RWPE1 (cell line): ENCODE results near the gene CAV1.

ENCODE experiments used
- CTCF ChIA-PET: fragments of 350-600 bp; sonication (Branson Sonifier 250); formaldehyde crosslinking; extraction: SDS; loops from one replicate; lab custom pipeline; 2021; lab: Yijun Ruan, JAX
- POLR2A ChIA-PET: fragments of 400-600 bp; formaldehyde crosslinking; extraction: SDS; loops from one replicate; lab custom pipeline; 2020; ENCODE audit warnings: antibody characterized with exemption; ENCODE audit not compliant: low non-redundant PET; lab: Yijun Ruan, JAX
- DNase-seq: peaks from one replicate; pipeline ENCODE4 v3.0.0; 2012; ENCODE audit warnings: low spot score
- H3K27ac ChIP-seq: fragments of 450-650 bp; 2 replicates; pipeline ENCODE4 v1.5.1; 2017
- CTCF ChIP-seq: fragments of 450-650 bp; conservative IDR thresholded peaks from 2 replicates; pipeline ENCODE4 v1.5.1; 2017; ENCODE audit warnings: low read depth, mild to moderate bottlenecking

Gene CAV1

GRCh38 chr7:116571552-116571951 lies 46.7 kb downstream of the CAV1 start:
- TF ChIP-seq CTCF, result no peak
- H3K27ac ChIP-seq, result no peak overlapping the region
- ChIA-PET CTCF (interaction anchor here (0.5 to 1.0 kb wide), 3 partner anchors 21 to 210 kb away, joined by 3 to 4 read pairs (median 3); no protein-coding TSS in a partner anchor), POLR2A (no interaction called here)
- DNase-seq, result peak; percentile 30

- no peak for TF ChIP-seq CTCF
- ChIA-PET POLR2A (no interaction called here), CTCF (interaction anchor here (0.5 to 1.0 kb wide), 4 partner anchors 11 to 1326 kb away, joined by 3 to 4 read pairs (median 3); no protein-coding TSS in a partner anchor)
- DNase-seq, result no peak
- no peak overlapping the region for H3K27ac ChIP-seq
Measured at GRCh38 chr7:116572036-116572435, 47.2 kb downstream of the CAV1 start.

- CTCF ChIA-PET, result interaction anchor here (0.9 kb wide), 1 partner anchor 13 kb away, joined by 3 read pairs; no protein-coding TSS in a partner anchor
- POLR2A ChIA-PET, result no interaction called here
- no peak for TF ChIP-seq CTCF
- DNase-seq, result no peak
- no peak overlapping the region for H3K27ac ChIP-seq
Measured at GRCh38 chr7:116573541-116573940, 48.7 kb downstream of the CAV1 start.

- POLR2A ChIA-PET, result no interaction called here
- TF ChIP-seq CTCF, result no peak
- no peak overlapping the region for H3K27ac ChIP-seq
- CTCF ChIA-PET, result interaction anchor here (0.6 to 0.9 kb wide), 2 partner anchors 13 to 727 kb away, joined by 3 read pairs; no protein-coding TSS in a partner anchor
- DNase-seq, result no peak
Measured at GRCh38 chr7:116574025-116574822, 49.4 kb downstream of the CAV1 start.

- TF ChIP-seq CTCF, result no peak
- CTCF ChIA-PET, result no interaction called here
- POLR2A ChIA-PET, result no interaction called here
- no peak for DNase-seq
- no peak overlapping the region for H3K27ac ChIP-seq
Measured at GRCh38 chr7:116575853-116576252, 51.0 kb downstream of the CAV1 start.

- peak; percentile 74 for DNase-seq
- H3K27ac ChIP-seq, result peak overlapping the region; percentile 83
- CTCF ChIA-PET, result no interaction called here
- POLR2A ChIA-PET, result no interaction called here
- no peak for TF ChIP-seq CTCF
Measured at GRCh38 chr7:116576350-116577319, 51.8 kb downstream of the CAV1 start.
